ENCODE results near the gene PRCP. TPM values are rescaled to one million over a fixed set of nuclear protein-coding genes. Genes with fewer than 3 reads are reported as not detected.

PRCP gene
- total and polyA plus RNA-seq, 9 donors = 36.4 to 184 (median 62.8) TPM

DNA sequence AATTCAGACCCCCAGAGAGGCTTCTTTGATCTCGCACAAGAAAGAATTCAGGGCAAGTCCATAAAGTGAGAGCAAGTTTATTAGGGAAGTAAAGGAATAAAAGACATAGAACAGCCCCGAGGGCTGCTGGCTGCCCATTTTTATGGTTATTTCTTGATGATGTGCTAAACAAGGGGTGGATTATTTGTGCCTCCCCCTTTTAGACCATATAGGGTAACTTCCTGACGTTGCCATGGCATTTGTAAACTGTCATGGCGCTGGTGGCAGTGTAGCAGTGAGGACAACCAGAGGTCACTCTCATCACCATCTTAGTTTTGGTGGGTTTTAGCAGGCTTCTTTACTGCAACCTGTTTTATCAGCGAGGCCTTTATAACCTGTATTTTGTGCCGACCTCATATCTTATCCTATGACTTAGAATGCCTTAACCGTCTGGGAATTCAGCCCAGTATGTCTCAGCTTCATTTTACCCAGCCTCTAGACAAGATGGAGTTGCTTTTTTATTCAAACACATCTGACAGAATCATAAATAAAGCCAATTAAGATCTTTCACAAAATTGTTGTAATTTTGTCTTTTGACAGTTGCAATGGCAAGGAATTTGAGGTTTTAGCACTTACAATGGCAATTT lies 8.9 kb upstream of the PRCP start:
- intact Hi-C loops (cut with DNase I) = loop anchor here in 3 of 4 donors (5.0 to 10.0 kb wide), 5 partner anchors 176 to 906 kb away; no protein-coding TSS in a partner anchor
- no peaks in the 10 kb centered on the region for H3K36me3 ChIP-seq
- H3K4me1 ChIP-seq (ENCODE audit: insufficient read depth) = no peaks in the 10 kb centered on the region
- no peaks in the 10 kb centered on the region for H3K9me3 ChIP-seq
- H3K4me3 ChIP-seq = no peak overlapping the region
- WGBS, 3 donors = 58 to 61% (median 60%) methylated on average over 7 of the region's 7 CpGs
- H3K27me3 ChIP-seq = no peaks in the 10 kb centered on the region
- H3K27ac ChIP-seq = no peak overlapping the region
- DNase-seq = no peak
- no peak for TF ChIP-seq EP300 (IDR thresholded peaks at IDR 0.05)
- TF ChIP-seq, protein P1, sequence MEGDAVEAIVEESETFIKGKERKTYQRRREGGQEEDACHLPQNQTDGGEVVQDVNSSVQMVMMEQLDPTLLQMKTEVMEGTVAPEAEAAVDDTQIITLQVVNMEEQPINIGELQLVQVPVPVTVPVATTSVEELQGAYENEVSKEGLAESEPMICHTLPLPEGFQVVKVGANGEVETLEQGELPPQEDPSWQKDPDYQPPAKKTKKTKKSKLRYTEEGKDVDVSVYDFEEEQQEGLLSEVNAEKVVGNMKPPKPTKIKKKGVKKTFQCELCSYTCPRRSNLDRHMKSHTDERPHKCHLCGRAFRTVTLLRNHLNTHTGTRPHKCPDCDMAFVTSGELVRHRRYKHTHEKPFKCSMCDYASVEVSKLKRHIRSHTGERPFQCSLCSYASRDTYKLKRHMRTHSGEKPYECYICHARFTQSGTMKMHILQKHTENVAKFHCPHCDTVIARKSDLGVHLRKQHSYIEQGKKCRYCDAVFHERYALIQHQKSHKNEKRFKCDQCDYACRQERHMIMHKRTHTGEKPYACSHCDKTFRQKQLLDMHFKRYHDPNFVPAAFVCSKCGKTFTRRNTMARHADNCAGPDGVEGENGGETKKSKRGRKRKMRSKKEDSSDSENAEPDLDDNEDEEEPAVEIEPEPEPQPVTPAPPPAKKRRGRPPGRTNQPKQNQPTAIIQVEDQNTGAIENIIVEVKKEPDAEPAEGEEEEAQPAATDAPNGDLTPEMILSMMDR (IDR thresholded peaks at IDR 0.05) = no peak
- TF ChIP-seq POLR2A (IDR thresholded peaks at IDR 0.05) = no peak

DNA sequence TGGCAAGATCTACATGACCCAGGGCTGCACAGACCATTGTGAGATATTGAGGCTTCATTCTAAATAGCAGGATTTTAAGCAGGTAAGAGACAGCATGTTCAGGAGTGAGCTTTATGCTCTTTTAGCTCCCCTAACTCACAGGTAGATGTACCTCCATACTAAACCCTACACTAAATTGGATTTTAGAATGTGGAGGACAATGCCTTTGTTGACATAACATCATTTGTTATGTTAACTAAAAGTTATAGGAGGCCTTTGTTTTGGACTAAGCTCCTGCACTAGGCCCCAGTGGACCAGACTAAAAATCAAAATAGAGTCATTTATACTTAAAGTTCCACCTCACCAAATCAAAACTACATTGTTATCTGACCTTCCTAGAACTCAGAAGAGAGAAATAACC lies 8.1 kb upstream of the PRCP start:
- Histone ChIP-seq H3K36me3 (no peaks in the 10 kb centered on the region), H3K27me3 (no peaks in the 10 kb centered on the region), H3K27ac (no peak overlapping the region), H3K9me3 (no peaks in the 10 kb centered on the region), H3K4me3 (no peak overlapping the region), H3K4me1 (ENCODE audit: insufficient read depth) (no peaks in the 10 kb centered on the region)
- no peak for DNase-seq
- intact Hi-C loops (cut with DNase I) = loop anchor here in 3 of 4 donors (5.0 to 10.0 kb wide), 5 partner anchors 176 to 906 kb away; no protein-coding TSS in a partner anchor
- TF ChIP-seq, protein P1 (IDR thresholded peaks at IDR 0.05) = no peak
- TF ChIP-seq POLR2A (IDR thresholded peaks at IDR 0.05) (no peak), EP300 (IDR thresholded peaks at IDR 0.05) (no peak)

DNA sequence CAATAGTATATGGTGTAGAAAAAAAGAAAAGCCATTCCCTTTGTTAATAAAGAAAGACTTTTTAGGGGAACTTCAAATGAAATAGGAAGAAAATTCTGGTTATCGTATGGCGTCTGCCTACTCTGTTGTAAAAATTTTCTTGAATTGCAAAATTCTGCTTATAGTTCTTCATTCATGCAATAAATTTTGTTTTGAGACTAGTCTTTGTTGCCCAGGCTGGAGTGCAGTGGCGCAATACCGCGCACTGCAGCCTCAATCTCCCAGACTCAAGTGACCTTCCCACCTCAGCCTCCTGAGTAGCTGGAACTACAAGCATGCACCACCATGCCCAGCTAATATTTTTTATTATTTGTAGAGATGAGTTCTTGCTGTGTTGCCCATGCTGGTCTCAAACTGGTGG lies 7.1 kb upstream of the PRCP start:
- H3K27me3 ChIP-seq = no peaks in the 10 kb centered on the region
- no peak overlapping the region for H3K27ac ChIP-seq
- H3K4me1 ChIP-seq (ENCODE audit: insufficient read depth) = no peaks in the 10 kb centered on the region
- H3K36me3 ChIP-seq = no peaks in the 10 kb centered on the region
- no peak for DNase-seq
- H3K9me3 ChIP-seq = no peaks in the 10 kb centered on the region
- no peak for TF ChIP-seq POLR2A (IDR thresholded peaks at IDR 0.05)
- TF ChIP-seq, protein P1 (IDR thresholded peaks at IDR 0.05) = no peak
- no peak for TF ChIP-seq EP300 (IDR thresholded peaks at IDR 0.05)
- H3K4me3 ChIP-seq = no peak overlapping the region
- 91 to 95% (median 91%) methylated on average over 5 of the region's 5 CpGs for WGBS, 3 donors
- intact Hi-C loops (cut with DNase I) = loop anchor here in 3 of 4 donors (5.0 to 10.0 kb wide), 5 partner anchors 177 to 907 kb away; no protein-coding TSS in a partner anchor

DNA sequence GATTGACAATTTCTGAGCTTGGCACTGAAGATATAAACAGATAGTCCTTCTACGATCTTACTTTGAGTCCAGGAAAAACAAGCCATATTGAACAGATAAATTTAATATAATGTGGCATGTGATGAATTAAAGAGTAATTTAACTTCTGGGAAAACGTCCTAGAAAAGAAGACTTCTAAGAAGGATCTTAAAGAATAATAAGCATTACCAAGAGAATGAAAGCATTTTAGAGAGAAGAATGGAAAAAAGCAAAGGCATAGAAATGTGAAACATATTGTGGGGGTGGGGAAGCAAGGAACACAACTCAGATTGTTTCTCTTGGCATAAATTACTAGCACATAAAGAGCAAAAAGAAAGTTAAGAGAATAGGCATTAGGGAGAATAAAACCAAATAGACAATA lies 6.7 kb upstream of the PRCP start:
- DNase-seq = no peak
- intact Hi-C loops (cut with DNase I) = loop anchor here in 3 of 4 donors (5.0 to 10.0 kb wide), 5 partner anchors 178 to 908 kb away; no protein-coding TSS in a partner anchor
- Histone ChIP-seq H3K4me3 (no peak overlapping the region), H3K9me3 (no peaks in the 10 kb centered on the region), H3K27me3 (no peaks in the 10 kb centered on the region), H3K36me3 (no peaks in the 10 kb centered on the region), H3K4me1 (ENCODE audit: insufficient read depth) (no peaks in the 10 kb centered on the region), H3K27ac (no peak overlapping the region)
- 23 to 40% (median 23%) methylated on average over 2 of the region's 2 CpGs for WGBS, 3 donors
- TF ChIP-seq, protein P1 (IDR thresholded peaks at IDR 0.05) = no peak
- TF ChIP-seq POLR2A (IDR thresholded peaks at IDR 0.05) (no peak), EP300 (IDR thresholded peaks at IDR 0.05) (no peak)

Measured in ovary (tissue), 9 donors.